ENCODE results near the gene MAVS.

MAVS gene

DNA sequence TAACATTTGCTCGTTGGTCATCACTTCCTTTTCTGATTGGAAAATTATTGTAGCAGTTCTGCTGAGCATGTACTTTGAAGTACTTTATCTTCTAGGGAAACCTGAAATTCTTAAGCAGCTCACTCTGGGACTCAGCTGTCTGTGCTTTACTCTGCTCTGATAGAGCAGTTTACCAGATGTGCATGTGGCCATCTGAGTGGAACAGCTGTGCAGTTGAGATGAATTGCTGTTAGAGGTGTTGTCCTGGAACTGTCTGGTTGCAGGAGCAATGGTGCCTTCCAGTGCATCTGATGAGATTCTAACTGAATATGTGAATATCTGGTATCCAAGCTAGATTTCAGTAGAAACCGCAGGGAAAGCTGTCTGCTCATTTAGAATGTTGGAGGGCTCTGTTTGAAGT lies 69.7 kb downstream of the MAVS start:
- DNase-seq = no peak

DNA sequence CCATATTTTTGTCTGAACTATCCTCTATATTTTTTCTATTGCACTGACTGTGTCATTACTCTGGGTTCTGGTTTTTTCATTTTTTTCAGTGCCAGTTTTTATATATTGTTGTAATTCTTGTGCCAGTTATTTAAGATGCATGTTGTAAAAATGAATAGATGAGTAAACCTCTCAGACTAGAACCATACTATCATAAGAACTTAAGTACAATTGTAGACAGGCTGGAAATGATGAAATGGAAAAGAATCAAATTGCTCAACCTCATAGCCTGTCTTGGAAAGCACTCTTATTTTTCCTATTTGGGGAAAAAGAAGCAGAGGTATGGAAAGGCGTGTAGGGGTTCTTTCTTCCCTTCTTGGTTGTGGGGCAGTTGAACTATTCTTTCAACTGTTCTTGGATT lies 72.7 kb downstream of the MAVS start:
- DNase-seq = no peak

DNA sequence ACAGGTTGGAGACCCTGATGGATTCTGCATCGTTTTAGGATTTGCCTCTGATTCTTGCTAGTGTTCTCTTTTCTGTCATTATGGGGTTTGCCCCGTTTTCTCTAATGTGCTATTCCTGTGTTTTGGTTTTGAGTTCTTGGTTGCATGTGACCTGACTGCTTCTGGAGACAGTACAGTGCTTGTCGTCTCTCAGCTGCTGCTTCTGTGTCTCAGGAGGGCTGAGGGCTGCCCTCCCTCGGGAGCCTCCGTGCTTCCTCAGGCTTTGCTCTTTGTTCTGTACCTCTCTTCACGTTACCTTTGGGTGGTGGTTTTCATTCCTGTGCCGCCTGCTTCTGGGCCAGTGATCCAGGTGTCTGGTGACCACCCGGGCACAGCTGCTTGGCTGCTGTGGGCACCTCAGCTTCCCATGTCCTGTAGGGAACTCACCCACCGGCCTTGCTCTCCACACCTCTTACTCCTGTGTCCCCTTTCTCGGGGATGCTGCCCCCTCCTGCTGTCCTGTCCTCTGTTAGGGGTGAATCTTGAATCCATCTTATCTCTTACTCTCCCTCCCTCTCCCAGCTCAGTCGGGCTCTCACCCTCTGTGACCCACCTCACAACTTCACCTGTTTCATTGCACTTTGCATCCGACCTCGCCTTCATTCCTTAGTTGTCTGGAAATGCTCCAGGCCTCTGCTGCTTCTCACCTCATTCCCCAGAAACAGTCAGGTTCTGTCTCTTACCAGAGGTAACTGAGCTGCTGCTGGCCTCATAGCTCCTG lies 75.8 kb downstream of the MAVS start:
- DNase-seq = no peak

DNA sequence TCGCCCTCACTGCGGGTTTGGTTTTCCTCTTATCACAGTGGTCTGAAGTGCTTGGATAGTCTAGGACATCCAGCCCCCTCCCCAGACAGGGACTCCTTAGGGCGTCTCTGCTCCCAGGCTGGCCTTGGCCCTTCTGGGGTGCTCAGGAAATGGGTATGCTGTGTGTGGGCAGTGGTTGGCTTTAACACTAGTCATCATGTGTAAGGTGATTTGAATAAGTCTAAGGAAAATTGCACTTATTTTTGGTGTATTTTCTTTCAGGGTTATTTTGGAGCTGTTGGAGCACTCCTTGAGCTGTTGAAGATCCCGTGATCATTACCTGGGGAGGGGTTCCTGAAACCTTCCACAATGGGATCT lies 76.3 kb downstream of the MAVS start:
- DNase-seq = no peak

DNA sequence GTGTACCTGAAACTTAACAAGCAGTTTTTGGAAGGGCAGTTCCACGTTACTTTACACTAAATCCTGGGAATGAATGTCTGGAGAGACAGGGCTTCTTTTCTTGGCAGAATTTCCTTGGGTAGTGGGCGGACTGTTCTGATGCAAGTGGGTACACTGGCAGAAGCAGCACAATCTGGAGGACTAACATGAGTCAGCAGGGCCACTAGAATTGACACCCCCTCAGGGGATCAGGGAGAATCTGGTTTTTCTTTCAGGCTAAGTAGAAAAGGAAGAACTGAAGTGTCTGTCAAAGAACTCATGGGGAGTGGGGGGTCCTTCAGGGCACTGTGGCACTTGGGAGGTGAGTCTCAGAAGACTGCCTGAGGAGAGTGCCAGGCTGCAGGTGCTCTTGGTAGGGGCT lies 77.2 kb downstream of the MAVS start:
- DNase-seq = no peak

DNA sequence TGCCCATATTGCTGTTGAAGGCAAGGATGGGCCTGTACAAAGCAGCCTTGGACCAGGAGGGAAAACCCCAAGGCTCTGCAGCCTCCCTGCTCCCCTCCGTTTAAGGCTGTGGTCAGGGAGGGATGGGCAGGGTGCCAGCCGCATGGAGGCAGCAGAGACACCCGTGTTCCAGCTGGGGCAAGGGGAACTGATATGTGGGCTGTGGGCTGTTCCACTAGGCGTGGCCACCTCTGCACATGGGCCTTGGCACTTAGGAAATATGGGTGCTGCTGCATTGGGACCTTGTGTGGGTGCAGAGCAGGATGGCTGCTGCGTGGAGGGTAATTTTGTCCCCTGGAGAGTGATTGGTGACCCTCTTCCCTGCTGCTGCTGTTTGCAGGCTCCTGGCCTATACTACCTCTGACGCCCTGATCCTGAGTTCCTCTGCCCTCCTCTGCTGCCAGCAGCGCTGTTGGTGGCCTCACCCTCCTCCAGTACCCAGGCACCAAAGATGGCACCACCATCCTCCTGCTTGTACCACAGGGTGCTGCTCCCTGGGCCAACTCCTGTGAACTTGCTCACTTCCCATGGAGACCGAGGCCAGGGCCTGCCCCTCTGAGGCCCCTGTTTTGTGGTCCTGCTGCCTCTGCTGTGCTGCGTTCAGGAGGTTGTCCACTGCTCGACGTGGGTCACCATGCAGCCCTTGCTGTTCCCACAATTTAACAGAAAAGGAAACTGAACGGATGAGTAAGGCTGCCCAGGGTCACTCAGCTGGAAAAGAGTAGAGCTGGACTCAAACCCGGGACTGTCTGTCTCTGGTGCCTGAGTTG lies 77.9 kb downstream of the MAVS start:
- DNase-seq = no peak

DNA sequence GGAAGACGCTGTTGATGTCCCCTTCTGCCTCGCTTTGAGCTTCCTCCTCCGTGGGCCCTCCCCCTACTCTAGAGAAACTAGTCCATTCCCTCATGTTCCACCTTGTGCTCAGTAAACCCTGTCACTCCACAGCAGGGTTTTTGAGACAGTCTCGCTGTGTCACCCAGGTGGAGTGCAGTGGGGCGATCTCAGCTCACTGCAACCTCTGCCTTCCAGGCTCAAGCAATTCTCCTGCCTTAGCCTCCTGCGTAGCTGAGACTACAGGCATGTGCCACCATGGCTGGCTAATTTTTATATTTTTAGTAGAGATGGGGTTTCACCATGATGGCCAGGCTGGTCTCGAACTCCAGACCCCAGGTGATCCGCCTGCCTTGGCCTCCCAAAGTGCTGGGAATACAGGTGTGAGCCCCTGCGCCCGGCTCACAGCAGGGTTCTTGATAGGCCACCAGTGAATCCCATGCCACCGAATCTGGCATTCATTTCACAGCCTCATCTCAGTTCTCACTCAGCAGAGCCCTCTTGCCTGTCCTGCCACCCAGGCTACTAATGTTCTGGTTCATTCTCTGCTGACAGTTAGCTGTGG lies 78.6 kb downstream of the MAVS start:
- no peak for DNase-seq

All from Kasumi-1 (cell line).